Epidermal melanocyte (primary cell): ENCODE data around the gene MAN2A1.
"Not testable (repeated sequence)": the region's sequence is repeated elsewhere in the genome, so short reads cannot be mapped to it uniquely, and the experiment has no call there.

Source experiments
- DNase-seq: peaks from one replicate; pipeline ENCODE4 v3.0.0; 2011; ENCODE audit warnings: low spot score; ENCODE audit not compliant: insufficient read length

Gene MAN2A1

GRCh38 chr5:109863752-109864151, 174.0 kb downstream of the MAN2A1 start:
- DNase-seq = no peak

GRCh38 chr5:109865637-109866036, 175.9 kb downstream of the MAN2A1 start:
- DNase-seq = no peak

GRCh38 chr5:109866051-109866450, 176.3 kb downstream of the MAN2A1 start:
- DNase-seq = no peak

- DNase-seq = no peak
These were observed 179.0 kb downstream of the MAN2A1 start for GRCh38 chr5:109868737-109869136.

GRCh38 chr5:109873687-109874086, 184.0 kb downstream of the MAN2A1 start:
- DNase-seq = no peak

- no peak for DNase-seq
These were observed 184.4 kb downstream of the MAN2A1 start for GRCh38 chr5:109874108-109874507.

GRCh38 chr5:109876030-109876725, 186.5 kb downstream of the MAN2A1 start:
- no peak for DNase-seq

GRCh38 chr5:109876941-109877669, 187.4 kb downstream of the MAN2A1 start:
- DNase-seq = no peak

- no peak for DNase-seq
These were observed 187.9 kb downstream of the MAN2A1 start for GRCh38 chr5:109877670-109878045.

GRCh38 chr5:109878887-109879286, 189.2 kb downstream of the MAN2A1 start:
- no peak for DNase-seq

GRCh38 chr5:109880907-109881685, 191.4 kb downstream of the MAN2A1 start:
- no peak for DNase-seq

- no peak for DNase-seq
These were observed 192.8 kb downstream of the MAN2A1 start for GRCh38 chr5:109882546-109882945.

- DNase-seq = no peak
These were observed 194.9 kb downstream of the MAN2A1 start for GRCh38 chr5:109884676-109885075.

GRCh38 chr5:109885205-109885604, 195.5 kb downstream of the MAN2A1 start:
- no peak for DNase-seq

GRCh38 chr5:109888989-109889388, 199.3 kb downstream of the MAN2A1 start:
- no peak for DNase-seq

GRCh38 chr5:109893271-109893670, 203.5 kb downstream of the MAN2A1 start:
- not testable (repeated sequence) for DNase-seq

- no peak for DNase-seq
These were observed 208.8 kb downstream of the MAN2A1 start for GRCh38 chr5:109898269-109899162.

GRCh38 chr5:109899163-109899535, 209.4 kb downstream of the MAN2A1 start:
- DNase-seq = no peak

GRCh38 chr5:109900461-109900860, 210.7 kb downstream of the MAN2A1 start:
- no peak for DNase-seq

GRCh38 chr5:109900911-109901627, 211.3 kb downstream of the MAN2A1 start:
- no peak for DNase-seq

- no peak for DNase-seq
These were observed 211.9 kb downstream of the MAN2A1 start for GRCh38 chr5:109901628-109901981.
